Retinal pigment epithelial cell (primary cell): ENCODE data around the gene MAN1C1.

Experiments used
- DNase-seq: peaks from one replicate; pipeline ENCODE4 v3.0.0-alpha.2; 2010; ENCODE audit warnings: low read depth
- H3K4me3 ChIP-seq: 2 replicates; pipeline ENCODE4 v1.5.1; 2011; ENCODE audit warnings: mild to moderate bottlenecking, low read length, control low read depth, moderate library complexity
- CTCF ChIP-seq: conservative IDR thresholded peaks from 2 replicates; pipeline ENCODE4 v1.5.1; 2011; ENCODE audit warnings: low read depth, low read length, control low read depth, inconsistent platforms

Gene MAN1C1

GRCh38 chr1:25673456-25673855 is 56.9 kb downstream of the MAN1C1 start:
- DNase-seq = no peak
- no peak for TF ChIP-seq CTCF
- H3K4me3 ChIP-seq = no peak overlapping the region

- DNase-seq = no peak
- no peak overlapping the region for H3K4me3 ChIP-seq
Measured at GRCh38 chr1:25673962-25674806, 57.6 kb downstream of the MAN1C1 start.

GRCh38 chr1:25674807-25675084 is 58.2 kb downstream of the MAN1C1 start:
- no peak for DNase-seq
- TF ChIP-seq CTCF = no peak

More at GRCh38 chr1:25673962-25674806, 57.6 kb downstream of the MAN1C1 start:
- no peak for TF ChIP-seq CTCF

GRCh38 chr1:25675729-25676476 is 59.3 kb downstream of the MAN1C1 start:
- no peak overlapping the region for H3K4me3 ChIP-seq
- DNase-seq = no peak
- no peak for TF ChIP-seq CTCF

More at GRCh38 chr1:25674807-25675084, 58.2 kb downstream of the MAN1C1 start:
- H3K4me3 ChIP-seq = no peak overlapping the region

GRCh38 chr1:25676488-25676887 is 59.9 kb downstream of the MAN1C1 start:
- no peak for TF ChIP-seq CTCF
- DNase-seq = peak; percentile 54
- no peak overlapping the region for H3K4me3 ChIP-seq

DNA sequence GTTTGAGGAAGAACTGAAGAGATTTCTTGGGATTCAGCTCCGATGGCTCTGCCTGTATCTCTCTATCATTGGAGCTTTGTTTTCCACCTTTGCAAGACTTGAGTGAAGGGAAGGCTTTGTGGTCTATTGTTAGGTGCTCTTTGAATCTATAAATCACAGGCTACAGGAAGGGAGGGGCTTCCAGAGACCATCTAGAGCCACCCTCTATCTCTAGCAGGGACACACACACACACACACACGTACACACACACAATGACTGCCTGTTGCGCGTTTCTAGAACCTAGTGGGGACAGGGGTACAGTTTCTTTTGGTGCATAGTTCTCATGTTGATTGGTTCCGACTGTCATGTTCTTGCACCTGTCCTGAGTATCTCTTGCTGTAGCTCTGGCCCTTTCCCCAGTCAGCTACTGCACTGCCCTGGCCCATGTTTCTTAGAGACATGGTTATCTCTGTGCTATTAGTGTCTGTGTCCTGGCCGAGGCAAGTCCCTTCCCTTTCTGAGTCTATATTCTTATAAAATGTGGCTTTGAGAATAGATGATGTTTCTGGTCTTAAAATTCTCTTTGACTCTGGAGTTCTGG is 60.7 kb downstream of the MAN1C1 start:
- DNase-seq = no peak
- H3K4me3 ChIP-seq = no peak overlapping the region
- no peak for TF ChIP-seq CTCF

- no peak overlapping the region for H3K4me3 ChIP-seq
- no peak for TF ChIP-seq CTCF
- no peak for DNase-seq
Measured at GRCh38 chr1:25679171-25679570, 62.6 kb downstream of the MAN1C1 start.
